Right hindlimb (tissue), 1 donor: ENCODE measurements around the gene ZNF423.
A peak's percentile ranks its signal among the peaks of the same experiment; 100 is the strongest.

ENCODE experiments used
- DNase-seq: peaks from one replicate; pipeline ENCODE4 v3.0.0-alpha.2; 2018

The ZNF423 gene

GRCh38 chr16:49821614-49822282, 34.2 kb downstream of the ZNF423 start:
- DNase-seq = no peak

GRCh38 chr16:49821156-49821555, 34.8 kb downstream of the ZNF423 start:
- DNase-seq = no peak

DNA sequence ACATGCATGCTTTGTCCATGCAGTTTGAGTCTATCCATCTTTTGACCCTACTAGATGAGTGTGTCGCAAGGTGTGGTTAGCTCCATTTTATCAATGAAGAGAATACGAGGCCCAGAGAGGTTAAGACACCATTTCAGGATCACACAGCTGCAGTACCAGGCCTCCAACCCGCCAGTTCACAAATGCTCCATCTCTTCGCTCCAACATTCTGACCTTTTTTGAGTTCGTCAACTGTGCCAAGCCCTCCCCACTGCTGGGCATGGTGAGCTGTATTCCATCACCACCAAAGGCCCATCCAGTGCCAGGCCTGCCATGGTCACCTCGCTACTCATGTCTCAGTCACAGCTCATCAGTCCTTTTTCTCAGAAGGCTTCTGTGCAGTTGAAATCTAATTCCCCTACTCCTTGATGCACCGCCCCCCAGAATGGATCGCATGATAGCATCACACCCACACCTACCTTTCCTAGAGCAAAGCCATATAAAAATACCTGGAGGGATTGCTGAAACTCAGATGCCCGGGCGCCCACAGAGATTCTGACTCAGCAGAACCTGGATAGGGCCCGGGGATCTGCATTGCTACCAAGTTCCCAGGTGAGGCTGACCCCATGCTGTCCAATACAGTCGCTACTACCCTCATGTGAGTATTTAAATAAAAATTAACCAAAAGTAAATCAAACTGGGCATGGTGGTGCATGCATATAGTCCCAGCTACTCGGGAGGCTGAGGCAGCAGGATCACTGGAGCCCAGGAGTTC, 38.0 kb downstream of the ZNF423 start:
- no peak for DNase-seq

GRCh38 chr16:49816875-49817274, 39.0 kb downstream of the ZNF423 start:
- DNase-seq = no peak

- DNase-seq = peak; percentile 88
These were observed 44.1 kb downstream of the ZNF423 start for GRCh38 chr16:49811644-49812334.

GRCh38 chr16:49810831-49811230, 45.1 kb downstream of the ZNF423 start:
- DNase-seq = no peak

DNA sequence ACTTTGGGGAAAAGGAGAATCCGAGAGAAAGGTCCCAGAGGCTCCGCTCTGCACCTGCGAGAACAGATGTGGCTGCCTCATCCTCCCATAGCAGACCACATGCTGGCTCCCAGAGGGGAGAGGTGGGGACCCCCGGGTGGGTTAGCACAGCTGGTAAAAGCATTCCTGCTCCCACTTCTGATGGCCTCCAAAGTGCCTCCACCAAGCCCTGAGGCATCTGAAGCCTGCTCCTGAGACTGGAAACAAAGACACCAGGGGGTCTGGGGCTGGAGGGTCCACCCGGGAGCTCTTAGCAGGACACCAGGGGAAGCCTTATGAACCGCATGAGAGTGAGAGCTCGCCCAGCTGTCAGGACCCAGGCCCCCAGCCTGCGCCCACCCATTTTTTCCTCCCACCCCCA, 46.4 kb downstream of the ZNF423 start:
- DNase-seq = no peak

GRCh38 chr16:49809062-49809461, 46.9 kb downstream of the ZNF423 start:
- no peak for DNase-seq

DNA sequence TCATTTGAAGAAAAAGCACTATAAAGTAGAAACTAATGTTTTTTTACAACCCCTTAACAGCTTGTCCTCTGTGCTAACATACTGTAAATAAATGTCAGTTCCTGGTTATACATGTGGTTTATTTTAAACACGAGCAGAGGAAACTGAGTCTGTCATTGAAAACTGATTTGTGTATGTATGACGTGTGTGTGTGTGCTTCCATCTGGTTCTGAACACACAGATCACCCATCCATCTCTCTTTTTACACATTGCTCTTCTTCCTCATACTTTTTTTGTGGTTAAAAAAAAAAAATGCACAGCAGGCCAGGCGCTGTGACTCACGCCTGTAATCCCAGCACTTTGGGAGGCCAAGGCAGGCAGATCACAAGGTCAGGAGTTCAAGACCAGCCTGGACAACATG, 49.5 kb downstream of the ZNF423 start:
- DNase-seq = no peak

GRCh38 chr16:49801290-49801689, 54.6 kb downstream of the ZNF423 start:
- no peak for DNase-seq

- no peak for DNase-seq
These were observed 55.0 kb downstream of the ZNF423 start for GRCh38 chr16:49800876-49801275.

DNA sequence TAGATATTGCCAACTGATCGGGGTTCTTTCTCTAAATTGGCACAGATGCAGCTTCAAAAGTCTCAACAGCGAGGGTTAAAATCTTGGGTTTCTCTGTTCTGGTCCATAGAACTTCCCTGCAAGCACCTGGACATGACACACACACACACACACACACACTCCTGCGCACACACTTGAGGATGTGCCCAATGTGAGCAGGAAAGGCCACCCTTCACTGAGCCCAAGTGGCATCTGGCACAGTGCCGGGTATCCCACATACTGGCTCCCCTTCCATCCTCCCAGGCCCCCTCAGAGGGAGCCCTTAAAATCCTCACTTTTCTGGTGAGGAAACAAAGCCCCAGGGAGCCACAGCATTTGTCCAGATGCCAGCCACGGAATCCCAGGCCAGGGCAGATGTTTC, 55.5 kb downstream of the ZNF423 start:
- DNase-seq = no peak

DNA sequence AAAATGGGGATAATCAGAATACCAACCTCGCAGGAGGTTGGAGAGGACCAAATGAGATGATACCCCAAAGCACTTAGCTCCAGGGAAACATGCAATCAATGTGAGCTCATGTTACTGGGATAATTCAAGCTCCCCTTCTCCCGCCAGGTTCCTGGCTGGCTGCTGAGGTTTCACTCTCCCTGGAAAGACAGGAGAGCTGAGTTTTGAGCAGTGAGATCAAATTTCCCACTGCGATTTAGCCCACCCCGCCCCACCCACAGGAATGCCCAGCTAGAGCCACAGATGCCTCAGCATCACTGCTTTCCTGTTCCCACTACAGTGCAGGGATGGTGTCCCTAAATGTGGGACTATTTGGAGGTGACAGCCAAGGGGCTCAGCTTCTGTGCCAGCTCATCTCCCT, 56.7 kb downstream of the ZNF423 start:
- DNase-seq = no peak

DNA sequence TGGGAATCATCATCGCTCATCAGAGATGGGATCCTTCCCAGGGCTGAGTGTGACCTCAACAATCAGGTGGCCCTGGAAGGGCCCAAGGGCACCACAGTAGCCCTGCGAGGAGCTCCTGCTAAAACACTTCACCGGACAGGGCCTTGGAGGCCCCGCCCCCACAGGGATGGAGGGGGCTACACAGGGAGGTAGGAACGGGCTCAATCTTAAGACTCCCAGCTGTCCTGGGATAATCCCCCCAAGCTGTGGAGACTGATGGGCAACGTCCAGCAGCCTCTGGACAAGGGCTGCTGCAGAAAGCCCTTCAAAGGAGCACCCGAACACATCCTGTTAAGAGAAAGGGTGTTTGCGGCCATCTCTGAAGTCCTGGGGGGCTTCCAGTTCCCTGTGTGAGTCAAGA, 60.4 kb downstream of the ZNF423 start:
- DNase-seq = no peak

DNA sequence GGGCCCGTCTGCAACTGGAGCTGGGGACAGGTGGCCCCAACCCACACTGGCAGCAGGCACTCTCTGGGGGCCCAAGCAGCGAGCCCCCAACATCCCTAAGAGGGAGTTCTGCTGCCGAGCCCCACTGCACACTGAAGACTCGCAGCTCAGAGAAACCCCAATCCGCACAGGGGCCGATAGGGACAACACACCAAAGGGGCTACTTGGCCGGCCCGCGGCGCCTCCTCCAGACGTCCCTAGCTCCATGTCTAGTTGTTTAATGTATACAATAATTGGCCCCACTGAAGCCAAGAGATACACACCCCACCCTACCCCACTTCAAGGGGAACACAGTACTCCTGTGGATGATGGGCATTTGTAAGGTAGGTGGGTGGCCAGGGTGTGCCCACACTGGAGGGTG, 62.7 kb downstream of the ZNF423 start:
- no peak for DNase-seq

GRCh38 chr16:49789616-49790015, 66.3 kb downstream of the ZNF423 start:
- no peak for DNase-seq

- peak; percentile 49 for DNase-seq
These were observed 66.9 kb downstream of the ZNF423 start for GRCh38 chr16:49788986-49789385.

GRCh38 chr16:49788572-49788971, 67.3 kb downstream of the ZNF423 start:
- DNase-seq = peak; percentile 83

DNA sequence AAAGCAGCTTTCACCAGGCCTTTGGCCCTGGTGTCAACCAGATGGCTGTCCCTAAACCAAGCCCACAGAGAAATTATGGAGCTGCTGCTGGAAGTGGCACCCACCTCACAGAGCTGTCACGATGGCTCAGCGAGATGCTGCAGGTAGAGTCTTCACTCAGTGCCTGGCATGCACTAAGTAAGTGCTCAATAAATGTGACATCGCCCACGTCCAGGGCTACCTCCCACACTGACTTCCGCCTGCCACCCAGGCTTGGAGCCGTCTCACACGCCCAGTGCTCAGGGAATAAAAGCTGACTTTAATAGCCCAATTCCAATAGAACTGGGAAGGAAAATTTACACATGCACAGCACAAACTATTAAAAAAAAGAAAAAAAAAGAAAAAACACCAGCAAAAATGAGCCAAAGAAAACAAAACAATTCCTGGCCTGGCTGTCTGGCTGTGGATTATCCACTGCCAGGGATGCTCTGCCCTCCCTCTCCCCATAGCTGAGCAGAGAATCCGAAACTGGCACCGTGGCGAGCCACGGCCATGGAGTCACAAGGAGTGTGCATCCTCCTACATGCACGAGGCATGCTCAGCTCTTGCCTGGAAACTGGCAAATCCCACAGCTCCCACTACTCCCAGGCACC, 68.9 kb downstream of the ZNF423 start:
- no peak for DNase-seq

DNA sequence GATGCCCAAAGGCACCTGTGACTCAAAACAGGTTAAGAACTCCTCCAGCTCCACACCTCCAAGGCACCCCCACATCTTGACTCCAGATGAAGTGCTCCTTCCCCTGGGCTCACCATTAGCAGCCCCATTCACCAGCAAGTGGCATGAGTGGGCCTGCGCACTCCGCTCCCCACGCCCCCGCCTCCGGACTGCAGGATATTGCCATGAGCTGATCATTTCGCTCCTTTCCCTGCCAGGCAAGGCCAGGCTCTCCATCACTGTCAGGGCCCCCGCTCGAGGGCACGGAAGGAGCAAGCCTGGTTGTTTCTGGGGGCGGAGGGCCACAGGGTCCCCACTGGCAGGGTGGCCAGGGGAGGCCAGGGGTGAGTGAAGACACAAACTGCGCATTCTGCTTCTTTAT, 69.9 kb downstream of the ZNF423 start:
- no peak for DNase-seq

DNA sequence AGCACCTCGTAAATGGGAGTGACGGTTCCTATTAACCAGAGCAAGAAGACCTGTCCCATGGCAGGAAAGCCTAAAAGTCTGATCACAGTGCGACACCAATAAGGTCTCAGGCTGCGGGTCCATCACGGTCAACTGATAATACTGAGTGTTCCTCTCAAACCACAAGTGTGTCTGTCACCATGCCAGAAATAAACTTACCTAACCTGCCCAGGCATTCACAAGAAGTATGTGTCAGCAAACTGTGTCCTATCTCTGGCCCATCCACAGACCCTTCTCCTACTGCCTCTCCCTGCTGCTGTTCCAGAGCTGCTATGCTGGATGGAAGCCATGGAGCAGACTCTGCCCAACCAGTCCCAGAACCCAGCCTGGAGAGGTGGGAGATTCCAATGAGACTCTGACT, 73.5 kb downstream of the ZNF423 start:
- no peak for DNase-seq

DNA sequence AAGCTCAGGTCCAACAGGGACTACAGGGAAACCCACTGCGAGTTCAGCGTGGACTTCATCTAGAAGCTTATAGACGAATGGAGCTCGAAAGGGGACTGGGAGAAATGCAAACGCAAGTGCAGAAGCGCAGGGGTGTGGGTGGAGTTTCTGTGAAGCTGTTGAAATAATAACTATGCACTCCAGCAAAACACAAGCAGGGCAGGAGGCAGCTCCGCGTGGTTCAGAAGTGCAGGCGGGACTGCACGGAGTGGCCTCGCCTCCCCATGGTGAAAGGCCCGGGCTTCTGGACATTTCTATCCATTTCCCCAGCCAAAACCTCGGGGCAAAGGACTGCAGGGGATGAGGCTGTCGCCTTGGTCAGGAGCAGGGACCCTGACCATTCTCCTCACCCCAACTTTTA, 74.5 kb downstream of the ZNF423 start:
- no peak for DNase-seq

- no peak for DNase-seq
These were observed 75.5 kb downstream of the ZNF423 start for GRCh38 chr16:49780433-49780832.

DNA sequence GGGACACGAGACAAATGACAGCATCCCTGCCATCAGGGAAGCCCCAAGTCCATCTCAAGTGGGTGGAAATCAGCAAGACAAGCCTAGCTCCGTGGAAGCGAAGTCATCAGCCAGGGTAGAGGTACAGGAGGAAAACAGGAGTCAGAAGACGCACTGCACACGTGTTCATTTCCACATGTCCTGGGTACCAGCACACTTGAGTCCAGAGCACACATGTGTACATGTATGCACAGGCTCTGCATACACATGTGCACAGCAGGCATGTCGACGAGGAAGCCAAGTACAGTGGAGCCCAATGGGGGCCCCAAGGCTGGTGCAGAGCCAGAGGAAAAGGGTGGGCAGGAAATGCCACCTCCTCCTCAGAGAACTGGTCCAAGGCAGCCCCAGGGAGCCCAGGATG, 75.9 kb downstream of the ZNF423 start:
- no peak for DNase-seq
